DMS53 treated with DMSO at 0.1 percent for 48 hours (cell line): Measurements from ENCODE around the gene FAM50B.
"Not testable (repeated sequence)": the region's sequence is repeated elsewhere in the genome, so short reads cannot be mapped to it uniquely, and the experiment has no call there.

Source experiments
- DNase-seq: peaks from one replicate; lab custom pipeline; 2025; ENCODE audit not compliant: unreplicated experiment; lab: John Stamatoyannopoulos, UW

FAM50B gene

DNA sequence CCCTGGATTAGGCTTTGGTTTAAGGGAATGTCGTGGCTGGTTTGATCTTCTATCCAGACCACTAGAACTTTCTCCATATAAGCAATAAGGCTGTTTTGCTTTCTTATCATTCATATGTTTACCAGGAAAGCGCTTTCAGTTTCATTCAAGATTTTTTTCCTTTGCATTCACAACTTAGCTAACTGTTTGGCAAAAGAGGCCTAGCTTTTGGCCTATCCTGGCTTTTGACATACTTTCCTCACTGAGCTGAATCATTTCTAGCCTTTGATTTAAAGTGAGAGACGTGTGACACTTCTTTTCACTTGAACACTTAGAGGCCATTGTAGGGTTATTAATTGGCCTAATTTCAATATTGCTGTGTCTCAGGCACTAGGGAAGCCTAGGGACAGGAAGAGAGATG, 1.7 kb upstream of the FAM50B start:
- no peak for DNase-seq

DNA sequence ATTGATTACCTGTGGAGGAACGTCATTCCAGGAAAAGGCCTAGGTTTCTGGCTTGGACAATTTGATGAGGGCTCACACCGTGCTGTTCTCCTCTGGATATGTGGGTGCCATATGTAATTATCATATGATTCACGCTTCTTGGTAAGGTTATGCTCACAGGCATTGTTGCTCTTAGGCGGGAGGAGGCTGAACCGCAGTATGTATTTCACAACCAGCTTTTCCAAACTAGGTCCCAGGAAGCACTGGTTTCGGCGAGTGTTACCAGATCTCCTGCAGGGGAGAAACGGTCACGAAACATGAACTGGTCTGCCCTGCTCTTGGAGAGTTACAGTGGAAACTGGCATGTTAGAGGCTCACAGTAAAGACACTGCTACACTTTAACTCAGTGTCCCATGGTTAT, 793 bp upstream of the FAM50B start:
- no peak for DNase-seq

DNA sequence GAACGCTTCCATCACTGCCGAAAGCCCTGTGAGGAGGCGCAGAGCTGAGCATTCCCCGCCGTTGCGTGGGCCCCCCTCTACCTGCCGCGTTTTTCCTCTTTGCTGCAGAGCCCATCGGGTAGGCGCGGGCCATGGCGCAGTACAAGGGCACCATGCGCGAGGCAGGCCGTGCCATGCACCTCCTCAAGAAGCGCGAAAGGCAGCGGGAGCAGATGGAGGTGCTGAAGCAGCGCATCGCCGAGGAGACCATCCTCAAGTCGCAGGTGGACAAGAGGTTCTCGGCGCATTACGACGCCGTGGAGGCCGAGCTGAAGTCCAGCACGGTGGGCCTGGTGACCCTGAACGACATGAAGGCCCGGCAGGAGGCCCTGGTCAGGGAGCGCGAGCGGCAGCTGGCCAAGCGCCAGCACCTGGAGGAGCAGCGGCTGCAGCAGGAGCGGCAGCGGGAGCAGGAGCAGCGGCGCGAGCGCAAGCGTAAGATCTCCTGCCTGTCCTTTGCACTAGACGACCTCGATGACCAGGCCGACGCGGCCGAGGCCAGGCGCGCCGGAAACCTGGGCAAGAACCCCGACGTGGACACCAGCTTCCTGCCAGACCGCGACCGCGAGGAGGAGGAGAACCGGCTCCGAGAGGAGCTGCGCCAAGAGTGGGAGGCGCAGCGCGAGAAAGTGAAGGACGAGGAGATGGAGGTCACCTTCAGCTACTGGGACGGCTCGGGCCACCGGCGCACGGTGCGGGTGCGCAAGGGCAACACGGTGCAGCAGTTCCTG, 693 bp downstream of the FAM50B start:
- DNase-seq, result no peak

GRCh38 chr6:3850451-3851203, 1.5 kb downstream of the FAM50B start:
- DNase-seq, result no peak

- DNase-seq, result no peak
Measured at GRCh38 chr6:3851839-3852238, 2.7 kb downstream of the FAM50B start.

- no peak for DNase-seq
Measured at GRCh38 chr6:3852391-3852790, 3.2 kb downstream of the FAM50B start.

GRCh38 chr6:3855866-3856265, 6.7 kb downstream of the FAM50B start:
- no peak for DNase-seq

- DNase-seq, result no peak
Measured at GRCh38 chr6:3856576-3856975, 7.4 kb downstream of the FAM50B start.

GRCh38 chr6:3857468-3858456, 8.6 kb downstream of the FAM50B start:
- no peak for DNase-seq

- DNase-seq, result no peak
Measured at GRCh38 chr6:3859878-3860552, 10.8 kb downstream of the FAM50B start.

- no peak for DNase-seq
Measured at GRCh38 chr6:3861424-3861823, 12.3 kb downstream of the FAM50B start.

DNA sequence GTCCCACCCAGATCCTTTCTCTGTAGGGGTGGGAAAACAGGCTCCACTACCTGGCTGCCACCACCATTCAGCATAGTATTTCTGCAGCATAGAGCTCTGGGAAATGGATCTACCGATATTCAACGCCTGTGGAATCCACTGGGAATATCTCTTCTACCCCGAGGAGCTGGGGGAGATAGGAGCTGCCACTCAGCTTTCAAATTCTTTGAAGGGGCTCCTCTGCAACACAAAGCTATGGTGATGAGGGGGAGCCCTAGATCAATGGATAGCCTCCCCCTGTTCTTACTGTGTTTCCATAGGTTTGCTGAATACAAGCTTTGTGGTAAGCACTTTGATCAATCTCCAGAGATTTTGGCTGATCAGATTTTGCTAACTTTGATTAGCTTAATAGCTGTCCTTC, 12.9 kb downstream of the FAM50B start:
- no peak for DNase-seq

- not testable (repeated sequence) for DNase-seq
Measured at GRCh38 chr6:3863322-3863721, 14.1 kb downstream of the FAM50B start.

GRCh38 chr6:3865463-3865862, 16.3 kb downstream of the FAM50B start:
- no peak for DNase-seq

- DNase-seq, result no peak
Measured at GRCh38 chr6:3867641-3868502, 18.7 kb downstream of the FAM50B start.

GRCh38 chr6:3868544-3868943, 19.4 kb downstream of the FAM50B start:
- DNase-seq, result no peak

DNA sequence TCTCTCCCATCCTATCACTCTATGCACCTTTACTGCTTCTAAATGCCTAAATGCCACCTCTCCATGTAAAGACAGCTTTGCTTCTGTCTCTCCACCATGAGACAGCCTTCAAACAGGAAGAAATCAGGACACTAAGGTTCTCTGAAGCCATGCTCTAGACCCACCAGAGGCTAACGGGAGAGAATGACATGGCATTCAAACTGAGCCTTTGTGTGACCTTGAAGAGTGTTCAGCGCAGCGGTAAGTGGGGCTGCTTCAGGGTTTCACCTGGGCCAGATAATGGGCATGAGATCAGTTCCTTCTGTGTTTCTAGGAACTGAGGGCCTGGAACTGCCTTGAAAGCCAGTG, 20.1 kb downstream of the FAM50B start:
- DNase-seq, result no peak

GRCh38 chr6:3869632-3870527, 20.7 kb downstream of the FAM50B start:
- peak; percentile 20 for DNase-seq

DNA sequence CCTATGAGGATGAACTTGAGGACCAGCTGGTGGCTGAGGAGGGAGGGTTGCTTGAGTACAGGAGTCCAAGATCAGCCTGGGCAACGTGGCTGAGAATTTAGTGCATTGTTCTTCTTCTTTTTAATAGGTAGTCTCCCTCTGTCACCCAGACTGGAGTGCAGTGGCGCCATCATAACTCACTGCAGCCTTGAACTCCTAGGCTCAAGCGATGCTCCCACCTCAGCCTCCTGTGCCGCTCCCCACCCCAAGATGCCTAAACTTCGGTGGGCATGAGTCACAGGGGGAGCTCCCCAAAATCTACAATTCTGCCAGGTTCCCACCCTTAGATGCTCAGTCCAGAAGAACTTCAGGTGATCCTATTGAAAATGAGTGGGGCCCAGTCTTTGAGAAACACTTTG, 21.4 kb downstream of the FAM50B start:
- DNase-seq, result no peak
